KOPT-K1 (cell line): ENCODE measurements around the gene VWA8.
"Not testable (repeated sequence)": the region's sequence is repeated elsewhere in the genome, so short reads cannot be mapped to it uniquely, and the experiment has no call there.

Experiments used
- H3K27ac ChIP-seq: fragments of 200-600 bp; sonication (generic); 2 replicates; pipeline ENCODE4 v1.5.1; 2016; ENCODE audit warnings: antibody characterized with exemption, mild to moderate bottlenecking, low read depth, low read length; ENCODE audit not compliant: poor library complexity, severe bottlenecking
- H3K36me3 ChIP-seq: fragments of 200-600 bp; sonication (generic); 2 replicates; pipeline ENCODE4 v1.5.1; 2017; ENCODE audit warnings: antibody characterized with exemption, mild to moderate bottlenecking, low read length, moderate library complexity; ENCODE audit not compliant: insufficient read depth
- H3K9me3 ChIP-seq: fragments of 200-600 bp; sonication (generic); 2 replicates; pipeline ENCODE4 v1.5.1; 2017; ENCODE audit warnings: antibody characterized with exemption, low read length, mild to moderate bottlenecking; ENCODE audit not compliant: insufficient read depth, poor library complexity, severe bottlenecking

VWA8 gene

DNA sequence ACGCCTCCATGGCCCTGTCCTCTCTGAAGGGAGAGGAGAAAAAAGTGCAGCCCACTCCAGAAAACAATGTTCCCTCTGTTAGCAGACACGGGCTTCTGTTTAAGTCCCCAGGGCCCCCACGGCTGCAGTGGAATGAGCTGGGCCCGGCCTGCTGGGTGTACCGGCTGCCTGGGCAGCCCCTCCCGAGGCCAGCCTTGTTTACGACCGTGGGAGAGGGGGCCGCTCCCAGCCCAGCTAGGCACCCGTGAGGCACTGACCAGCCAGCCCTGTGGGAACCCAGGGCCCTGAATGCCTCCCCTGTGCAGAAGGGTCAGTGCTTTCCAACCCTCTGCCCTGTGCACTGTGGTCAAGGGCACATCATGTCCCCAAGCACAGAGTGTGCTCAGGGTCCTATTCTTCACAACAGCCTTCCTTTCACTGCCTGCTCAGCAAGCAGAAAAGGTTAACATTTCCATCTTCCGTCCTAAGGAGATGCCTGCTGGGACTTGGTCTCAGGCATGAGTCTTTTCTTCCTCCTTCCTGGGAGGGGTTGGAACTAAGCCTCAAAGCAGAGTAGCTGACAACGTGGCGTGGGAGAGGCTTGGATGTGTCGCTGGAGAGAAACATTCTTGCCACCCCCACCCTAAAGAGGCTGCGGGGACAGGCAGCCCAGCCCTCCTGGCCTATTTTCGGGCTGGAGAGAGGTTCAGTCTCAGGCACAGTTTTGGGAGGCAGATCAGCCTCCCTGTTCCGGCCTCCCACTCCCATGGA is 413.5 kb downstream of the VWA8 start:
- no peak overlapping the region for H3K27ac ChIP-seq
- H3K9me3 ChIP-seq = peaks cover 6% of the 10 kb centered on the region
- H3K36me3 ChIP-seq = no peaks in the 10 kb centered on the region

DNA sequence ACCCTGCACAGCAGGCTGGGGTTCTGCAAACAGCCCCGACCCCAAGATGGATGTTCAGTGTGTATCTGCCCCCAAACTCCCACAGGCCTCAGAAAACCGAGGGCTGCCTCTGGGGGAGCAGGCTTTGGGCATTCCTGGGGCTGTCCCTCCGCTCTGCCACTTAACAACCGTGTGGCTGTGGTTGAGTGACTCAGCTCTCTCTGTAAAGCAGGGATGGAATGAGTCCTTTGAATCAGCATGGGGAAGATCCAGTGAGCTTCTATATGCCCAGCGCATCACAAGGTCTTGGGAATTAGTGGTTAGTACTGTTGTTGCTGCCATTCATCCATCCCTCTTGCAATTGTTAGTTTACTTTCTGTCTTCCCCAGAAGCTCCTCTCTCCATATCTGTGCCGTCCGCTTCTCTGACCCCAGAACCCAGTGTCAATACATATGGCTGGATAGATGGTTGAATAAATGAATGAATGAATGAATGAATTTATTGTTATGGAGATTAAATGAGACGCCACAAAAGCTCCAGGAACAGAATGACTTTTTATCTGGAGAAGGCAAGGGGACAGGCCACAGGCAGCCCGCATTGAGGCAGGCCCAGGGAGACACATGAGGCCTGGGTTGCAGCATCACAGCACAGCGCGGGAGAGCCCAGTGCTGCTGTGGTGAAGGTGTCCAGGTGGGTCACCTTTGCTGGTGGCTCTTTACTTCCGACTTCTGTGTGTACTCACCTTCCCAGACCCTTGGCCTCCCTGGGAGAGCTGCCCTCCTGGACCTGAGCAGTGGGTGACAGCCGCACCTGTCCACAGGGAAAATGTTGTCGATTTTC is 414.3 kb downstream of the VWA8 start:
- no peak overlapping the region for H3K27ac ChIP-seq

DNA sequence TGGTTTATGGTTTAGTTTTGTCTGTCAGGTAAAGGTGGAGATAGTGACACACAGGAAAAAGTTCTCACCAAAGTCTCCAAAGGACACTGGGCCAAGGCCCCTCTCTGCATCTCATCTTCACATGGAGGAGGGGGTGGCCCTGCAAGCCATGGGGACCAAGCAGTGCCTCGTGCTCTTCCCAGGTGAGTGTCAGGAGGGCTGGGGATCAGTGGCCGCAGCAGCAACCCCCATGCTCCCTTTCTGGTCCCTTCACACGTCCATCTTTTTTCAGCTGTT is 415.5 kb downstream of the VWA8 start:
- H3K36me3 ChIP-seq = no peaks in the 10 kb centered on the region
- peaks cover 6% of the 10 kb centered on the region for H3K9me3 ChIP-seq
- H3K27ac ChIP-seq = no peak overlapping the region

More for the DNA sequence above, 414.3 kb downstream of the VWA8 start:
- peaks cover 6% of the 10 kb centered on the region for H3K9me3 ChIP-seq
- no peaks in the 10 kb centered on the region for H3K36me3 ChIP-seq

DNA sequence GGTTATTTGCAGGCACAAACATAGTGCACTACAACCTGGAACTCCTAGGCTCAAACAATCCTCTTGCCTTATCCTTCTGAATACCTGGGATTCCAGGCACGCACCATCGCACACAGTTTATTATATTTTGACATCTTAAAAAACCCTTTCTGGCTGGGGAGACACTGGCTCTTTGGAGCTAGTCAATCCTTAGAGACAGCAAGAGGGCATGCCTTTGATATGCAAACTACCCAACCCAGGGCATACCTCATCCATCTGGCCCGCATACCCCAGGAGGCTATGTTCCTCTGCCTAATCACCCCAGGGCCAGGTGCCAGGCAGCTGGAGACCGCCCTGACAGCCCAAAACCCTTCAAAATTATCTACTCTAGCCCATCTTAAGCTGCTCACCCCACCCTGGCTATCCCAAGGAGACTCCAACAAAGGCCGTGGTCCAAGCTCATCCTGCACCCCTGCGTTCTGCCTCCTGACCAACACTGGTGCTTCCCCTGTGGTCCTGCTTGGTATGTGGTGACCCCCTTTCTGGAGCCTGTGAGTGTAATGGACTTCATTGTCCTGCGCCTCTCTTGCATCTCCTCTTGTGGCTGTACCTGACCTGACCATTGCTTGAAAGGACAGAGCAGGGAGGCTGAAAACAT is 417.1 kb downstream of the VWA8 start:
- peaks cover 6% of the 10 kb centered on the region for H3K9me3 ChIP-seq
- no peak overlapping the region for H3K27ac ChIP-seq
- no peaks in the 10 kb centered on the region for H3K36me3 ChIP-seq

DNA sequence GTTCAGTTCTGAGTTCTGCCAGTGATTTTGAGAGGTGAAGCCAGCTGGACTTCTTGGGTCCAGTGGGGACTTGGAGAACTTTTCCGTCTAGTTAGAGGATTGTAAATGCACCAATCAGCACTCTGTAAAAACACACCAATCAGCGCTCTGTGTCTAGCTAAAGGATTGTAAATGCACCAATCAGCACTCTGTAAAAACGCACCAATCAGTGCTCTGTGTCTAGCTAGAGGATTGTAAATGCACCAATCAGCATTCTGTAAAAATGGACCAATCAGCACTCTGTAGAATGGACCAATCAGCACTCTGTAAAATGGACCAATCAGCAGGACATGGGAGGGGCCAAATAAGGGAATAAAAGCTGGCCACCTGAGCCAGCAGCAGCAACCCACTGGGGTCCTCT is 418.1 kb downstream of the VWA8 start:
- not testable (repeated sequence) for H3K36me3 ChIP-seq, H3K9me3 ChIP-seq, H3K27ac ChIP-seq

DNA sequence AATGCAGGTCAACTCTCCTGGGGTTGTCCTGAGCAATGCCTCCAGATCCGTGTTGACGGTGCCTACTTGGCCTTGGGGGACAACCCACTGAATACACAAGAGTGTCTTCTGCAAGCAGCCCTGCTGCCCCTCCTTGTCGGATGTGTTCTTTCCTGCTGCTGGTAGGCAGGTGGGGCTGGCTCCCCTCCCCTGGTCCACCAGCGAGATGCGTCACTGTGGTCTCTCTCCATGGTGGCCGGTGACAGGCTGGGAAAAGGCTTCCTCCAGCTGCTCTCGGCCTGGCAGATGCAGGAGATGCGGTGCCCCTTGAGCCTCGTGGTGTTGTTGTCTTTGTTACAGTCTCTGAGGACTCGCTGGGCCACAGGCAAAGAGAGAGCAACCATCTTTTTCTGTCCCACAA is 418.6 kb downstream of the VWA8 start:
- no peak overlapping the region for H3K27ac ChIP-seq
- H3K36me3 ChIP-seq = no peaks in the 10 kb centered on the region
- H3K9me3 ChIP-seq = peaks cover 6% of the 10 kb centered on the region

DNA sequence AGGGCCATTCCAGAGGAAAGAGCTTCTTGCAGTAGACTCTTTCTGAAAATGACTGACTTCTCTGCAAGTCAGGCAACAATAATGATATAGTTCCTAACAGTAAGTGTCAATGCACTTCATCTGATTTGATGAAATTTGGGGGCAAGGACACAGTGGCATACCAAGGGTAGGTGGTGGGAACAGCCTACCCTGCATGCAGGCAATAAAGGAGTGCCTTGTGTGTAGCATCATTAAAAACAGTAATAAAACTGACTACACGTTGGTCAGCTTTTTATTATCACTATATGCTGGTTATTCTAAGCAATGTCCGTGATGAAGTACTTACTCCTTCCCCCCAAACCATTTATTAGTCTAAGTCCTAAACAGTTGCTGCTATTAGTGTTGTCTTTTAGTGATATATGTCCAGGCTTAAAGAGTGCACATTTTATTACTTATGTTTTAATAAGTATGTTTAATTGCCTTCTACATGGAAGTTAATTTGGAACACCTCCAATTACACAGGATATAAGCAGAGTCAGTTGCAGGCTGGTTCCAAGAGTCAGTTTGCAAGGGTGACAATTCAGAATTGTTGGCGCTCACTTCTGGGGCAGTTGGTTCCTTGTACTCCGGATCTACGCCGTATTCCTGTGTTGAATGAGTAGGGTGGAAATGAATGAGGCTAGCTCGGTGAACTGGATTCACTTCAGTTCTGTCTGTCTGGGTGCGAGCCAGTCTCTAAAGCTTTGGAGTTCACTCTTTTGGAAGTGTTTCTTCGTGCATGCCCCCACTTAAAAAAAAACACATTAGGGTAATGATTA is 419.6 kb downstream of the VWA8 start:
- Histone ChIP-seq H3K36me3 (no peaks in the 10 kb centered on the region), H3K9me3 (peaks cover 6% of the 10 kb centered on the region), H3K27ac (no peak overlapping the region)

DNA sequence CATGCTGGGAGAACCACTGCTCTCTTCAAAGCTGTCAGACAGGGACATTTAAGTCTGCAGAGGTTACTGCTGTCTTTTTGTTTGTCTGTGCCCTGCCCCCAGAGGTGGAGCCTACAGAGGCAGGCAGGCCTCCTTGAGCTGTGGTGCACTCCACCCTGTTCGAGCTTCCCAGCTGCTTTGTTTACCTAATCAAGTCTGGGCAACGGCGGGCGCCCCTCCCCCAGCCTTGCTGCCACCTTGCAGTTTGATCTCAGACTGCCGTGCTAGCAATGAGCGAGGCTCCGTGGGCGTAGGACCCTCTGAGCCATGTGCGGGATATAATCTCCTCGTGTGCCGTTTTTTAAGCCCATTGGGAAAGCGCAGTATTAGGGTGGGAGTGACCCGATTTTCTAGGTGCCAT is 420.7 kb downstream of the VWA8 start:
- not testable (repeated sequence) for H3K9me3 ChIP-seq, H3K36me3 ChIP-seq
- peak overlapping the region; percentile 14 for H3K27ac ChIP-seq

DNA sequence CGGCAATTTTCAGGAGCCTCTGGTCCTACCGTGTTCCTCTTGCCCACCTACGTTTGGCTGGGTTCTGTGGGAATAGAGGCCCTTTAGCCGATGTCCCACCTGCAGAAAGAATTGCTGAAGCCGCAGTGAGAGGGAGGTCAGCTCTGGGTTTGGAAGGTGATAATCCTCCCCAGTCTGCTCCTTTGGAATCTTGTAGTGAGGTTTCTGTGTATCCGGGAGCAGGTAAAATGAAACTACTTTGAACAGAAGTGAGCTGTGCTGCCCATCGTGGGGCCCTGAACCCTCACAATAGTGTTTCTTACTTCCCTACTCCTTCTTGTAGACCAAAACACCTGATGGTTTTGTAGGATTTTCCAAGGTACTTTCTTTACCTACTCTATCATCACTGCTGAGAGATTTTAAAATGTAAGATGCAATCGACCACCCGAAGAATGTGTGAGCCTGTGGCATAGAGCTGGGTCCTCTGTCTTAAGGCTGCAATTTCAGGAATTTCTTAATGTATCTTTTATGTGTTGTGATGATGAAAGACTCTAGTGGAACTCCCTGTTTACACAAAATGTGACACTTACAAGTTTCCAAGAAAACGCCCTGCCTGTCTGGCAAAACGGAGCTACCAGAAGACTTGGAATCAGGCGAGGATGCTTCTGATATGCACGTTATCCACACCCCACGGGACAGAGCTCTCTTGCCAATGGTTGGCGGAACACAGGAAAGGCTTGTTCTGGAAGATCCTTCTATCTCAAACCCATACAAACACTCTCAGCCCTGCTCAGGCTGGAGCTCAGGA is 427.4 kb downstream of the VWA8 start:
- Histone ChIP-seq H3K36me3 (no peaks in the 10 kb centered on the region), H3K9me3 (no peaks in the 10 kb centered on the region), H3K27ac (no peak overlapping the region)

DNA sequence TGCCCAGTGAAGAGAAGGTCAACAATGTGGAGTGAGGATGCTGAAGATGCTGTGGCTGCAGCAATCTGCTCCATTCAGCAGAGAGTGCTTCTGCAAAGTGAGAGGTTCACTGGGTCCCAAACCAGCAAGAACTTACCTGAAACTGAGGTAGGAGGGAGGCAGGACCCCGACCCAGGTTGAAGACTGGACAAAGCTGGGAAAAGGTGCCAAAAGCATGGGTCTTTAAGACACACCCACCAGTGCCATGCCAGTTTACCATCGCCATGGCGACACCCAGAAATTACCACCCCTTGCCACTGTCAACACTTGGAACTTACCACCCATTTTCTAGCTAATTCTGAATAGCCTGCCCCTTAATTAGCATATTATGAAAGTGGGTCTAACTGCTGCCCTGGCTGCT is 432.9 kb downstream of the VWA8 start:
- no peaks in the 10 kb centered on the region for H3K9me3 ChIP-seq
- no peak overlapping the region for H3K27ac ChIP-seq
- H3K36me3 ChIP-seq = no peaks in the 10 kb centered on the region

DNA sequence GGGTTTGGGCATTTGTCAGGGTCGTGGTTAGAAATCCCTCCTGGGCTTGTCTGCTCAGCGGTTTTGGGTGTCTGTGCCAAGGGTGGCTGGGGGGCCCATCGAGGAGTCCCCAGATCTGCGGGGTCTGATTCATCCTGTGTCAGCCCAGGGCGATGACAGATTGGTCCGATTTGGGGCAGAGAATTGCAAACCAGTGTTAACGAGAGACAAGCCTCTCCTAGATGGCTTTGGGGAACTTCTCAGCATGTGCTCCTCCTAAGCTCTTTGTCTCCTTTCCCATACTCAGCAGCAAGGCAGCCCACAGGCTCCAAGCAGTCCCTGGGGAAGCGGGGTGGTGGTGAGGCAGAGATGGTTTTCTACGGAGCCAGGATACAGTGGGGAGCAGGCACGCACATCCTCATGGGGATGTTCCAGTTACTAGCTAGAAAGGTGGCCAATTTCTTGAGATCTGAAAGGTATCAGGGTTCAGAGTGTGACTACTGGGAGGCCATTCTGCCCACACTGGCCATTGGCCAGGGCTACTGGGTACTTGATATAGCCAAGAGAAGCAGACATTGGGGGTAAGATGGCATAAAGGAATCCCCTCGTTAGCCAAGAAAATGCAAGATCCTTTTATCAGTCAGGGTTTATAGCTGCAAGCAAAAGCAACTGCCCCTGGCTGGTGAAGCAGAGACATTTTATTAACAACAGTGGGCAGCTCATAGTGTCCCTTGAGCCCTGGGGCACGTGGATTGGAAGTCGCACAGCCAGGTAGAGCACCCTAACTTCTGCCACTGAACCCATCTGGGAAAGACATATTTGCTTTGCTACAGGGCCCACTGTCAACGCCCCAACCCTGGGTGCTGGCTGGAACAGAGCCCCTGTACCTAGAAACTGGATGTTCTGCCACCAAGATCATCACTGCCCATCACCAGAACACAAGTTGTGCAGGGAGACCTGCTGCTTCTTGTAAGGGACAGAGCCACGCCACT is 440.0 kb downstream of the VWA8 start:
- Histone ChIP-seq H3K9me3 (no peaks in the 10 kb centered on the region), H3K27ac (no peak overlapping the region), H3K36me3 (no peaks in the 10 kb centered on the region)

DNA sequence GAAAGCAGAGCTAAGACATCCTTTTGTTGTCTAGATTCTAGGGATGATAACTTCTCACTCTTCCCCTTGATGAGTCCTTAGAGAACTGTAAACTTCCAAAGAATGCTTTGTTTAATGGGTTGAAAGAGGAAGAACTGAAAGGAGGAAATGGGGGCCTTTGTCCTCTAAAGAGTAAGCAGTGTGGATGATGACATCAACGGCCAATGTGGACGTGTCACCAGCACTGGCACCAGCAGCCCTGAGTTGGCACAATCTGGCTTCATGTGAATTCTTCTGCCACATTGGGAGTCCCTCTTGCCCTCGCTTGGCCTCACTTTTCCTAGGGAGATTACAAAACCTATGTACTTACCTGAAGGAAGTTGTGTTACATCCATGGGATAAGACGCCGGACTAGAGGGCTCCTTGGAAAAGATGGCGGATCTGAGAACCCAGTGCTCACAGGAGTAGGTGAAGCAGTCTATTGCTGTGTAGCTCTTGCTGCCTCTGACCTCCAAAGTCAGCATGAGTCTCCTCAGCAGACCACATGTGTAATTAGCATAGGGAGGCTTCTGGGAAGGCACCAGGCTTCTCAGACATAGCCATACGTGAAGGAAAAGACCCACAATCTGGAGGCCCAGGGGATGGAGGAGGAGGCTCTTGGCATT is 440.8 kb downstream of the VWA8 start:
- H3K27ac ChIP-seq = no peak overlapping the region
- no peaks in the 10 kb centered on the region for H3K36me3 ChIP-seq
- no peaks in the 10 kb centered on the region for H3K9me3 ChIP-seq
